ENCODE results near the gene ARFGAP2. TPM values are rescaled to one million over a fixed set of nuclear protein-coding genes. Genes with fewer than 3 reads are reported as not detected.

Gene ARFGAP2
- total RNA-seq, 4 donors from 2014 or later, result 95.3 to 171 (median 119) TPM

DNA sequence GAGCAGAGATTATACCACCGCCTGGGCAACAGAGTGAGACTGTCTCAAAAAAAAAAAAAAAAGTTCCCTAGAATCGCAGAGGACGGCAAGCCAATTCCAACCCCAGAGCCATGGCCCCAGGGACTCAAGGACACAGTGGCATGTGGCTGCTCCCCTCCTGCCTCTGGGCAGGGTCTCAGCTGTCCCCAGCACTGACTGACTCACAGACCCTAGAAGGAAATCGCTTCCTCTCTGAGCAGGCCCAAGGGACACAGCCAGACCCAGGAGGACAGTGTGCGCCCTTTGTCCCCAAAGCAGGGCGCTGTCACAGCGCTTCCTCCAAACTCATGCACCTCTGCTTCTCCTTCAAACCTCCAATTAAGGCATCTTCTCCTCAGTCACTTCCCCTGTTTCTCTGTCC is 7.3 kb upstream of the ARFGAP2 start:
- Histone ChIP-seq H3K36me3 (peaks cover 0 to 47% (median 8%) of the 10 kb centered on the region in 3 donors), H3K4me1 (peaks cover 27 to 63% (median 30%) of the 10 kb centered on the region in 3 donors), H3K9me3 (no peaks in the 10 kb centered on the region), H3K27me3 (peaks cover 0 to 17% (median 0%) of the 10 kb centered on the region in 4 donors), H3K27ac (peak overlapping the region; percentile 92 to 98 (median 98)), H3K4me3 (peak overlapping the region in 1 of 4 donors; percentile 94)
- TF ChIP-seq, protein P1, sequence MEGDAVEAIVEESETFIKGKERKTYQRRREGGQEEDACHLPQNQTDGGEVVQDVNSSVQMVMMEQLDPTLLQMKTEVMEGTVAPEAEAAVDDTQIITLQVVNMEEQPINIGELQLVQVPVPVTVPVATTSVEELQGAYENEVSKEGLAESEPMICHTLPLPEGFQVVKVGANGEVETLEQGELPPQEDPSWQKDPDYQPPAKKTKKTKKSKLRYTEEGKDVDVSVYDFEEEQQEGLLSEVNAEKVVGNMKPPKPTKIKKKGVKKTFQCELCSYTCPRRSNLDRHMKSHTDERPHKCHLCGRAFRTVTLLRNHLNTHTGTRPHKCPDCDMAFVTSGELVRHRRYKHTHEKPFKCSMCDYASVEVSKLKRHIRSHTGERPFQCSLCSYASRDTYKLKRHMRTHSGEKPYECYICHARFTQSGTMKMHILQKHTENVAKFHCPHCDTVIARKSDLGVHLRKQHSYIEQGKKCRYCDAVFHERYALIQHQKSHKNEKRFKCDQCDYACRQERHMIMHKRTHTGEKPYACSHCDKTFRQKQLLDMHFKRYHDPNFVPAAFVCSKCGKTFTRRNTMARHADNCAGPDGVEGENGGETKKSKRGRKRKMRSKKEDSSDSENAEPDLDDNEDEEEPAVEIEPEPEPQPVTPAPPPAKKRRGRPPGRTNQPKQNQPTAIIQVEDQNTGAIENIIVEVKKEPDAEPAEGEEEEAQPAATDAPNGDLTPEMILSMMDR (IDR thresholded peaks at IDR 0.05), result no peak
- no peak for TF ChIP-seq POLR2A (IDR thresholded peaks at IDR 0.05)
- intact Hi-C loops (cut with DNase I), result loop anchor here (5.0 kb wide), 2 partner anchors 33 to 83 kb away; no protein-coding TSS in a partner anchor
- DNase-seq, result no peak
- WGBS, 2 donors, result 63 to 70% methylated on average over 5 to 7 of the region's 7 CpGs

DNA sequence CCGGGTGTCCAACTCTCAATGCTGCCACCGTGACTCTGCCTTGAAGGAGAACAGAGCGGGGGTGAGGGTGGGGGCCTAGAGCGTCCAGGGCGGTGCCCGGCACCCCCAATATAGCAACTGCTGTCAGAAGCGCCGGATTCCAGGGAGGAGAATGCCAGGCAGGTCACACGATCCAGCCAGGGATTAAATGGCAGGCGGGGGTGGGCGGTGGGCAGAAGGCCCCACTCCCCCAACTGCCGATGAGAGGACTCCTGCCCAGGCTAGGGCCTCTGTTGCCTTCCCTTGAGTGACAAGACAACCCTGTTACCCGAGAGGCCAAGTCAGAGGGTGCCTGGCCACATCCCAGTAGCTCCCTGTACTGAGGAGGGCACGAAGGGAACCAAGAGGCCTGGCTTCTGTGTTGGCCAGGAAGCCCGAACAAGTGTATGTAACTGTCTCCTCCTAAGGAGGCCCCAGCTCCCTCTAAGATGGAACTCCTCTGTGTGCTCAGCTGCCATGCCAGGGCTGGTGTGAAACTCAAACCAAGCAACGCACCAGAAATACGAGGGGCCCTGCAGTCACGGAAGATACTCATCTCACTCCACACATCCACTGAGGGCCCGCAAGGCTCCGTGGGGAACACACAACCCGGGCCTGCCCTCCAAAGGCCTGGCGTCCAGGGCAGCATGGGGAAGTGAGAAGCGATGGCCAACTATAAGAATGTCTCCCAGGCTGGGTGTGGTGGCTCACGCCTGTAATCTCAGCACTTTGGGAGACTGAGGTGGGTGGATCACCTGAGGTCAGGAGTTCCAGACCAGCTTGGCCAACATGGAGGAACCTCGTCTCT is 6.6 kb upstream of the ARFGAP2 start:
- H3K4me1 ChIP-seq, result peaks cover 27 to 63% (median 30%) of the 10 kb centered on the region in 3 donors
- TF ChIP-seq, protein P1 (IDR thresholded peaks at IDR 0.05), result no peak
- no peak for TF ChIP-seq POLR2A (IDR thresholded peaks at IDR 0.05)
- H3K27ac ChIP-seq, result peak overlapping the region in 3 of 4 donors; percentile 24 to 98 (median 42)
- peaks cover 0 to 54% (median 8%) of the 10 kb centered on the region in 3 donors for H3K36me3 ChIP-seq
- H3K4me3 ChIP-seq, result no peak overlapping the region
- no peaks in the 10 kb centered on the region for H3K9me3 ChIP-seq
- intact Hi-C loops (cut with DNase I), result loop anchor here (5.0 kb wide), 2 partner anchors 34 to 84 kb away; no protein-coding TSS in a partner anchor
- WGBS, 2 donors, result 77 to 80% methylated on average over 3 to 6 of the region's 25 CpGs
- peaks cover 0 to 17% (median 0%) of the 10 kb centered on the region in 4 donors for H3K27me3 ChIP-seq
- no peak for DNase-seq

DNA sequence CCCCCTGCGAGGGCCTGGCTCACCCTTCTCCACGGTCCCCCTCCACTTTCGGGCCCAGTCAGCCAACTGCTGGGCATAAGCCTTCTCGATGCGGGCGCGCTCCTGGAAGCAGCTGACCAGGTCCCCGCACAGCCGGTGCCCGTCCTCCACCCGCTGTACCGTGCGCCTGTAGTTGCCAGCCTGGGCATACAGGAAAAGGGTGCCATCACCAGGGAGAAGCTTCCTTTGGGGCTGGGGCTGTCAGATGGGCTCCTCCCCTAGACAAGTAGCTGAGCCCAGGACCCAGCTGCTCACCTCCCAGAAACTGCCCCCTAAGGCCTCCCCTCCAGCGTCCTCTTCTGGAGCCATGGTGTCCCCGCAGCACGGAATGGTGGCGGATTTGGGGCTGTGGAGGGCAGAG is 5.7 kb upstream of the ARFGAP2 start:
- 97% methylated on average over 4 of the region's 17 CpGs; no CpG with 5 or more reads in 1 of the 2 donors for WGBS, 2 donors

DNA sequence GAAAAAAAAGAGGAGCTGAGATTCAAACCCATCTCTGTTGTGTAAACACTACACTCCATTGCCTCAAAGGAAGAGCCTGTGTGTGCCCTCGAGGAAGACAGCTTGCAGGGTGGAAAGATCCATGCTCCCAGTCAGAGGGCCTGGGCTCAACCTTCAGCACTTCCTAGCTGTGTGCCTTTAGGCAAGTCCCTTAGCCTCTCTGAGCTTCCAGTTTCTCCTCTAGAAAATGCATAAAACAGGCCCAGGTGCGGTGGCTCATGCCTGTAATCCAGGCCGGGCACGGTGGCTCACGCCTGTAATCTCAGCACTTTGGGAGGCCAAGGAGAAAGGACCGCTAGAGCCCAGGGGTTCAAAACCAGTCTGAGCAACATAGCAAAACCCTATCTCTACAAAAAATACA is 4.6 kb upstream of the ARFGAP2 start:
- H3K4me1 ChIP-seq, result peaks cover 22 to 56% (median 26%) of the 10 kb centered on the region in 3 donors
- WGBS, 2 donors, result 68 to 92% methylated on average over 4 to 6 of the region's 6 CpGs
- H3K27ac ChIP-seq, result no peak overlapping the region
- H3K4me3 ChIP-seq, result no peak overlapping the region
- no peak for TF ChIP-seq POLR2A (IDR thresholded peaks at IDR 0.05)
- TF ChIP-seq, protein P1 (IDR thresholded peaks at IDR 0.05), result no peak
- H3K36me3 ChIP-seq, result peaks cover 0 to 60% (median 8%) of the 10 kb centered on the region in 3 donors
- H3K27me3 ChIP-seq, result peaks cover 0 to 12% (median 0%) of the 10 kb centered on the region in 4 donors
- intact Hi-C loops (cut with DNase I), result loop anchor here (5.0 kb wide), 2 partner anchors 36 to 86 kb away; no protein-coding TSS in a partner anchor
- H3K9me3 ChIP-seq, result no peaks in the 10 kb centered on the region
- DNase-seq, result no peak

More for the DNA sequence above, 5.7 kb upstream of the ARFGAP2 start:
- TF ChIP-seq, protein P1 (IDR thresholded peaks at IDR 0.05), result no peak
- no peak for TF ChIP-seq POLR2A (IDR thresholded peaks at IDR 0.05)
- no peak for DNase-seq
- no peak overlapping the region for H3K4me3 ChIP-seq
- intact Hi-C loops (cut with DNase I), result loop anchor here (5.0 kb wide), 2 partner anchors 35 to 85 kb away; no protein-coding TSS in a partner anchor
- peaks cover 30 to 63% (median 34%) of the 10 kb centered on the region in 3 donors for H3K4me1 ChIP-seq
- no peaks in the 10 kb centered on the region for H3K9me3 ChIP-seq
- peak overlapping the region in 1 of 4 donors; percentile 24 for H3K27ac ChIP-seq
- H3K27me3 ChIP-seq, result peaks cover 0 to 15% (median 0%) of the 10 kb centered on the region in 4 donors
- H3K36me3 ChIP-seq, result peaks cover 0 to 60% (median 8%) of the 10 kb centered on the region in 3 donors

Measured in esophagus squamous epithelium (tissue), 5 donors.